Upper lobe of left lung (tissue), 4 donors: ENCODE data around the gene FOXE3.

Source experiments
- CTCF ChIP-seq, 6 experiments: fragments of 450-650 bp in 4 of 6; fragments of 200-600 bp in 2 of 6; sonication (generic) in 2 of 6; IDR thresholded peaks; one replicate each; pipeline ENCODE4 v1.5.1; 2016 to 2019; ENCODE audit warnings: antibody characterized with exemption in 6 of 6
- EP300 ChIP-seq, 4 donors: sonication (generic); formaldehyde crosslinking; IDR thresholded peaks; one replicate each; pipeline ENCODE4 v1.5.1; 2017; ENCODE audit warnings: antibody characterized with exemption in 4 of 4, control low read depth in 2 of 4
- POLR2A ChIP-seq, 4 donors: fragments of 450-650 bp; IDR thresholded peaks; one replicate each; pipeline ENCODE4 v1.5.1; 2016 to 2017; ENCODE audit warnings: antibody characterized with exemption in 4 of 4, mild to moderate bottlenecking in 2 of 4
- POLR2AphosphoS5 ChIP-seq, 2 donors: sonication (generic); formaldehyde crosslinking; IDR thresholded peaks; one replicate each; pipeline ENCODE4 v1.5.1; 2017; ENCODE audit warnings: antibody characterized with exemption in 2 of 2

- TF ChIP-seq CTCF (IDR thresholded peaks at IDR 0.05) (no peak), POLR2AphosphoS5 (IDR thresholded peaks at IDR 0.05) (no peak), EP300 (IDR thresholded peaks at IDR 0.05) (no peak), POLR2A (IDR thresholded peaks at IDR 0.05) (no peak)
Measured at GRCh38 chr1:47433037-47433421, 16.9 kb downstream of the FOXE3 start.
